HEK293 (cell line): ENCODE results near the gene MROH2B.

Experiments
- CTCF ChIA-PET: fragments of 350-600 bp; formaldehyde crosslinking; extraction: SDS; loops from one replicate; lab custom pipeline; 2021; ENCODE audit warnings: antibody characterized with exemption; lab: Yijun Ruan, JAX
- POLR2A ChIA-PET: fragments of 300-600 bp; formaldehyde crosslinking; extraction: SDS; loops from one replicate; lab custom pipeline; 2020; ENCODE audit warnings: antibody characterized with exemption, inconsistent platforms; lab: Yijun Ruan, JAX
- H3K27ac ChIP-seq: fragments of 200-500 bp; sonication (Bioruptor generic); 2 replicates; pipeline ENCODE4 v1.5.1; 2014; ENCODE audit warnings: low read depth, low read length, control low read depth, inconsistent platforms; ENCODE audit errors: extremely low read depth
- H3K36me3 ChIP-seq, 2 experiments: fragments of 200-500 bp in 1 of 2; sonication (Bioruptor generic) in 1 of 2; 1 replicate in 1 of 2; 2 replicates in 1 of 2; pipeline ENCODE4 v1.5.1; 2014 to 2017; ENCODE audit warnings: inconsistent platforms in 2 of 2, low read length in 2 of 2; ENCODE audit not compliant: control insufficient read depth in 2 of 2, insufficient read depth in 1 of 2
- H3K4me1 ChIP-seq: fragments of 200-500 bp; sonication (Bioruptor generic); 2 replicates; pipeline ENCODE4 v1.5.1; 2014; ENCODE audit warnings: mild to moderate bottlenecking, low read length, inconsistent platforms; ENCODE audit not compliant: control insufficient read depth, insufficient read depth
- H3K4me3 ChIP-seq: 2 replicates; pipeline ENCODE4 v1.5.1; 2011; ENCODE audit warnings: low read depth, mild to moderate bottlenecking, control low read depth, low read length, moderate library complexity
- H3K9me3 ChIP-seq: fragments of 200-500 bp; sonication (Bioruptor generic); 2 replicates; pipeline ENCODE4 v1.5.1; 2014; ENCODE audit warnings: low read depth, low read length, inconsistent platforms; ENCODE audit not compliant: control insufficient read depth, insufficient read depth
- HOXD13 ChIP-seq: sonication (generic); formaldehyde crosslinking; IDR thresholded peaks from 2 replicates; pipeline ENCODE4 v1.8.0; 2022; ENCODE audit warnings: missing genetic modification reagents, borderline replicate concordance
- KLF10 ChIP-seq: fragments of 450-650 bp; IDR thresholded peaks from 2 replicates; pipeline ENCODE4 v1.5.1; 2018; ENCODE audit warnings: missing biosample characterization, mild to moderate bottlenecking, missing genetic modification characterization
- YY1 ChIP-seq: fragments of 450-650 bp; formaldehyde crosslinking; IDR thresholded peaks from 2 replicates; pipeline ENCODE4 v1.5.1; 2018; ENCODE audit warnings: missing biosample characterization, missing genetic modification characterization
- ZFHX2 ChIP-seq: fragments of 450-650 bp; formaldehyde crosslinking; conservative IDR thresholded peaks from 2 replicates; pipeline ENCODE4 v1.5.1; 2016; ENCODE audit warnings: missing biosample characterization, missing genetic modification characterization
- ZFP37 ChIP-seq: fragments of 450-650 bp; formaldehyde crosslinking; IDR thresholded peaks from 2 replicates; pipeline ENCODE4 v1.5.1; 2016; ENCODE audit warnings: missing biosample characterization, missing genetic modification characterization
- ZFP69B ChIP-seq: fragments of 450-650 bp; formaldehyde crosslinking; IDR thresholded peaks from 2 replicates; pipeline ENCODE4 v1.5.1; 2016; ENCODE audit warnings: missing biosample characterization, missing genetic modification characterization
- ZNF112 ChIP-seq: fragments of 450-650 bp; formaldehyde crosslinking; IDR thresholded peaks from 2 replicates; pipeline ENCODE4 v1.5.0; 2017; ENCODE audit warnings: missing biosample characterization, missing genetic modification characterization
- ZNF121 ChIP-seq: fragments of 450-650 bp; formaldehyde crosslinking; IDR thresholded peaks from 2 replicates; pipeline ENCODE4 v1.5.1; 2016; ENCODE audit warnings: missing biosample characterization, missing genetic modification characterization
- ZNF202 ChIP-seq: fragments of 450-650 bp; formaldehyde crosslinking; IDR thresholded peaks from 2 replicates; pipeline ENCODE4 v1.5.1; 2016; ENCODE audit warnings: missing biosample characterization, missing genetic modification characterization, borderline replicate concordance
- ZNF239 ChIP-seq: fragments of 450-650 bp; formaldehyde crosslinking; IDR thresholded peaks from 2 replicates; pipeline ENCODE4 v1.5.1; 2016; ENCODE audit warnings: missing biosample characterization, missing genetic modification characterization
- ZNF366 ChIP-seq: fragments of 450-650 bp; formaldehyde crosslinking; conservative IDR thresholded peaks from 2 replicates; pipeline ENCODE4 v1.5.1; 2016; ENCODE audit warnings: missing biosample characterization, missing genetic modification characterization
- ZNF433 ChIP-seq: fragments of 450-650 bp; formaldehyde crosslinking; IDR thresholded peaks from 2 replicates; pipeline ENCODE4 v1.5.1; 2016; ENCODE audit warnings: missing biosample characterization, missing genetic modification characterization, low read depth
- ZNF514 ChIP-seq: fragments of 450-650 bp; formaldehyde crosslinking; IDR thresholded peaks from 2 replicates; pipeline ENCODE4 v1.5.1; 2016; ENCODE audit warnings: missing biosample characterization, missing genetic modification characterization
- ZNF530 ChIP-seq: fragments of 450-650 bp; formaldehyde crosslinking; IDR thresholded peaks from 2 replicates; pipeline ENCODE4 v1.5.1; 2016; ENCODE audit warnings: low read depth, missing biosample characterization, missing genetic modification characterization
- ZNF792 ChIP-seq: fragments of 450-650 bp; formaldehyde crosslinking; IDR thresholded peaks from 2 replicates; pipeline ENCODE4 v1.5.1; 2016; ENCODE audit warnings: missing biosample characterization, missing genetic modification characterization
- TF ChIP-seq, protein P1 (sequence below): fragments of 450-650 bp; formaldehyde crosslinking; IDR thresholded peaks from 2 replicates; pipeline ENCODE4 v1.5.1; 2016; ENCODE audit warnings: missing biosample characterization, missing genetic modification characterization
- TF ChIP-seq, protein P2 (sequence below): fragments of 450-650 bp; formaldehyde crosslinking; IDR thresholded peaks from 2 replicates; pipeline ENCODE4 v1.5.1; 2017; ENCODE audit warnings: missing biosample characterization, missing genetic modification characterization
- TF ChIP-seq, protein P3 (sequence below): sonication (generic); formaldehyde crosslinking; IDR thresholded peaks from 2 replicates; pipeline ENCODE4 v1.8.1; 2022; ENCODE audit warnings: mild to moderate bottlenecking, moderate library complexity, missing genetic modification reagents
- TF ChIP-seq, protein P4 (sequence below): fragments of 450-650 bp; formaldehyde crosslinking; IDR thresholded peaks from 2 replicates; pipeline ENCODE4 v1.5.1; 2017; ENCODE audit warnings: missing biosample characterization, mild to moderate bottlenecking, missing genetic modification characterization, moderate library complexity
- TF ChIP-seq, protein P5 (sequence below): fragments of 450-650 bp; IDR thresholded peaks from 2 replicates; pipeline ENCODE4 v1.5.1; 2018; ENCODE audit warnings: missing biosample characterization, missing genetic modification characterization
- TF ChIP-seq, protein P6 (sequence below): fragments of 450-650 bp; formaldehyde crosslinking; IDR thresholded peaks from 2 replicates; pipeline ENCODE4 v1.5.1; 2016; ENCODE audit warnings: missing biosample characterization, missing genetic modification characterization

The MROH2B gene

DNA sequence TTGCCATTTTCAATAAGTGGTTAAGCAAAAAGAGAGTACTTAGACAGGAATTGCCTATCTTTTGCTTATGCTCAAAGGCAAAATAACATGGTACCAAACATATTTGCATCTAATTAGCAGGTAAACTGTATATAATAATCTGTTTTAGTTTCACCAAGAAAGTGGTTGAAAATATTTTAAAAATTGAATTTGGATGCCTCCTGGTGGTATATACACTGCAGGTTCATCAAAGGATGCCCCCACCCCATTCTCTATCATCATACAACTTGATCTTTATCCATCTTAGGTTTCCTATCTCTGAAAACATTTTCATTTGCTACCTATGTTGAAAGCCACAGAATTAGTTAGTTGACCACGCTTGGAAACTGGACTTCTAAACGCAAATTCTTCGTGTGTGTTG lies 47.0 kb upstream of the MROH2B start:
- no peaks in the 10 kb centered on the region for H3K4me1 ChIP-seq
- no peaks in the 10 kb centered on the region for H3K36me3 ChIP-seq
- H3K4me3 ChIP-seq, result no peak overlapping the region
- H3K9me3 ChIP-seq, result no peaks in the 10 kb centered on the region
- CTCF ChIA-PET, result no interaction called here
- TF ChIP-seq ZNF239 (tag by site-specific recombination) (no peak), KLF10 (no peak), ZNF366 (tag by site-specific recombination) (no peak), ZNF202 (tag by site-specific recombination) (no peak), ZFP37 (tag by site-specific recombination) (no peak), ZFP69B (tag by site-specific recombination) (no peak), ZFHX2 (no peak), ZNF433 (tag by site-specific recombination) (no peak), ZNF530 (tag by site-specific recombination) (no peak), HOXD13 (no peak), ZNF792 (tag by site-specific recombination) (no peak), YY1 (tag by site-specific recombination) (no peak)
- TF ChIP-seq, protein P1, sequence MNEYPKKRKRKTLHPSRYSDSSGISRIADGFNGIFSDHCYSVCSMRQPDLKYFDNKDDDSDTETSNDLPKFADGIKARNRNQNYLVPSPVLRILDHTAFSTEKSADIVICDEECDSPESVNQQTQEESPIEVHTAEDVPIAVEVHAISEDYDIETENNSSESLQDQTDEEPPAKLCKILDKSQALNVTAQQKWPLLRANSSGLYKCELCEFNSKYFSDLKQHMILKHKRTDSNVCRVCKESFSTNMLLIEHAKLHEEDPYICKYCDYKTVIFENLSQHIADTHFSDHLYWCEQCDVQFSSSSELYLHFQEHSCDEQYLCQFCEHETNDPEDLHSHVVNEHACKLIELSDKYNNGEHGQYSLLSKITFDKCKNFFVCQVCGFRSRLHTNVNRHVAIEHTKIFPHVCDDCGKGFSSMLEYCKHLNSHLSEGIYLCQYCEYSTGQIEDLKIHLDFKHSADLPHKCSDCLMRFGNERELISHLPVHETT (tag by site-specific recombination), result no peak
- TF ChIP-seq, protein P2, sequence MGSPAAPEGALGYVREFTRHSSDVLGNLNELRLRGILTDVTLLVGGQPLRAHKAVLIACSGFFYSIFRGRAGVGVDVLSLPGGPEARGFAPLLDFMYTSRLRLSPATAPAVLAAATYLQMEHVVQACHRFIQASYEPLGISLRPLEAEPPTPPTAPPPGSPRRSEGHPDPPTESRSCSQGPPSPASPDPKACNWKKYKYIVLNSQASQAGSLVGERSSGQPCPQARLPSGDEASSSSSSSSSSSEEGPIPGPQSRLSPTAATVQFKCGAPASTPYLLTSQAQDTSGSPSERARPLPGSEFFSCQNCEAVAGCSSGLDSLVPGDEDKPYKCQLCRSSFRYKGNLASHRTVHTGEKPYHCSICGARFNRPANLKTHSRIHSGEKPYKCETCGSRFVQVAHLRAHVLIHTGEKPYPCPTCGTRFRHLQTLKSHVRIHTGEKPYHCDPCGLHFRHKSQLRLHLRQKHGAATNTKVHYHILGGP (tag by site-specific recombination), result no peak
- TF ChIP-seq, protein P3, sequence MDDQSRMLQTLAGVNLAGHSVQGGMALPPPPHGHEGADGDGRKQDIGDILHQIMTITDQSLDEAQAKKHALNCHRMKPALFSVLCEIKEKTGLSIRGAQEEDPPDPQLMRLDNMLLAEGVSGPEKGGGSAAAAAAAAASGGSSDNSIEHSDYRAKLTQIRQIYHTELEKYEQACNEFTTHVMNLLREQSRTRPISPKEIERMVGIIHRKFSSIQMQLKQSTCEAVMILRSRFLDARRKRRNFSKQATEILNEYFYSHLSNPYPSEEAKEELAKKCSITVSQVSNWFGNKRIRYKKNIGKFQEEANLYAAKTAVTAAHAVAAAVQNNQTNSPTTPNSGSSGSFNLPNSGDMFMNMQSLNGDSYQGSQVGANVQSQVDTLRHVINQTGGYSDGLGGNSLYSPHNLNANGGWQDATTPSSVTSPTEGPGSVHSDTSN (CRISPR knock-in tag), result no peak
- TF ChIP-seq, all 188 proteins: peak for 0
- POLR2A ChIA-PET, result no interaction called here
- H3K27ac ChIP-seq, result no peak overlapping the region

DNA sequence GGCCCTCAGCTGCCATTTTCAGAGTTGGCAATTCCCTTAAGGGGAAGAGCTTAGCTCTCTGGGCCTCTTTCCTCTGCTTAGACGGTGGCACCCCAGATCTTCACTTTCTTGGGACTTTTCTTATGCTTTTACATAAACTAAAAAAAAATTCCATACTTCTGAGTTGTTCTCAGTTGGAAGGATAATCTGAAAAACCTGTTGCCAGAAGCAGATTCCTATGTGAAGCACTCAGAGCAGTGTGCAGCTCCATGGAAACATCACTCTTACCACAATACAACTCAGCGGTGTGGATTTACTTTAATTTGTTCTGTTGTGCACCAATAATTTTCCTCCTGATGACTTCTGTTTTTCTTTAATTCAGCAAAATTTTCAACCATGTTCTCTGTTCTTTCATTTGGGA lies 44.1 kb upstream of the MROH2B start:
- CTCF ChIA-PET, result no interaction called here
- H3K36me3 ChIP-seq, result no peaks in the 10 kb centered on the region
- POLR2A ChIA-PET, result interaction anchor here (0.6 kb wide), 1 partner anchor 9 kb away, joined by 3 read pairs; no protein-coding TSS in a partner anchor
- TF ChIP-seq ZNF121 (tag by site-specific recombination), result no peak
- TF ChIP-seq, protein P4, sequence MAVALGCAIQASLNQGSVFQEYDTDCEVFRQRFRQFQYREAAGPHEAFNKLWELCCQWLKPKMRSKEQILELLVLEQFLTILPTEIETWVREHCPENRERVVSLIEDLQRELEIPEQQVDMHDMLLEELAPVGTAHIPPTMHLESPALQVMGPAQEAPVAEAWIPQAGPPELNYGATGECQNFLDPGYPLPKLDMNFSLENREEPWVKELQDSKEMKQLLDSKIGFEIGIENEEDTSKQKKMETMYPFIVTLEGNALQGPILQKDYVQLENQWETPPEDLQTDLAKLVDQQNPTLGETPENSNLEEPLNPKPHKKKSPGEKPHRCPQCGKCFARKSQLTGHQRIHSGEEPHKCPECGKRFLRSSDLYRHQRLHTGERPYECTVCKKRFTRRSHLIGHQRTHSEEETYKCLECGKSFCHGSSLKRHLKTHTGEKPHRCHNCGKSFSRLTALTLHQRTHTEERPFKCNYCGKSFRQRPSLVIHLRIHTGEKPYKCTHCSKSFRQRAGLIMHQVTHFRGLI (tag by site-specific recombination), result no peak
- TF ChIP-seq ZNF514 (tag by site-specific recombination), result no peak
- TF ChIP-seq, protein P5, sequence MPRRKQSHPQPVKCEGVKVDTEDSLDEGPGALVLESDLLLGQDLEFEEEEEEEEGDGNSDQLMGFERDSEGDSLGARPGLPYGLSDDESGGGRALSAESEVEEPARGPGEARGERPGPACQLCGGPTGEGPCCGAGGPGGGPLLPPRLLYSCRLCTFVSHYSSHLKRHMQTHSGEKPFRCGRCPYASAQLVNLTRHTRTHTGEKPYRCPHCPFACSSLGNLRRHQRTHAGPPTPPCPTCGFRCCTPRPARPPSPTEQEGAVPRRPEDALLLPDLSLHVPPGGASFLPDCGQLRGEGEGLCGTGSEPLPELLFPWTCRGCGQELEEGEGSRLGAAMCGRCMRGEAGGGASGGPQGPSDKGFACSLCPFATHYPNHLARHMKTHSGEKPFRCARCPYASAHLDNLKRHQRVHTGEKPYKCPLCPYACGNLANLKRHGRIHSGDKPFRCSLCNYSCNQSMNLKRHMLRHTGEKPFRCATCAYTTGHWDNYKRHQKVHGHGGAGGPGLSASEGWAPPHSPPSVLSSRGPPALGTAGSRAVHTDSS (tag by site-specific recombination), result no peak
- TF ChIP-seq, protein P6, sequence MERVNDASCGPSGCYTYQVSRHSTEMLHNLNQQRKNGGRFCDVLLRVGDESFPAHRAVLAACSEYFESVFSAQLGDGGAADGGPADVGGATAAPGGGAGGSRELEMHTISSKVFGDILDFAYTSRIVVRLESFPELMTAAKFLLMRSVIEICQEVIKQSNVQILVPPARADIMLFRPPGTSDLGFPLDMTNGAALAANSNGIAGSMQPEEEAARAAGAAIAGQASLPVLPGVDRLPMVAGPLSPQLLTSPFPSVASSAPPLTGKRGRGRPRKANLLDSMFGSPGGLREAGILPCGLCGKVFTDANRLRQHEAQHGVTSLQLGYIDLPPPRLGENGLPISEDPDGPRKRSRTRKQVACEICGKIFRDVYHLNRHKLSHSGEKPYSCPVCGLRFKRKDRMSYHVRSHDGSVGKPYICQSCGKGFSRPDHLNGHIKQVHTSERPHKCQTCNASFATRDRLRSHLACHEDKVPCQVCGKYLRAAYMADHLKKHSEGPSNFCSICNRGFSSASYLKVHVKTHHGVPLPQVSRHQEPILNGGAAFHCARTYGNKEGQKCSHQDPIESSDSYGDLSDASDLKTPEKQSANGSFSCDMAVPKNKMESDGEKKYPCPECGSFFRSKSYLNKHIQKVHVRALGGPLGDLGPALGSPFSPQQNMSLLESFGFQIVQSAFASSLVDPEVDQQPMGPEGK, result no peak
- no peak for TF ChIP-seq ZNF112 (tag by site-specific recombination)
- TF ChIP-seq, all 188 proteins: peak for 0
- no peak overlapping the region for H3K27ac ChIP-seq
- no peaks in the 10 kb centered on the region for H3K4me1 ChIP-seq
- no peak overlapping the region for H3K4me3 ChIP-seq
- no peaks in the 10 kb centered on the region for H3K9me3 ChIP-seq
